ENCODE data around the gene RTL10. TPM values are rescaled to one million over a fixed set of nuclear protein-coding genes. Genes with fewer than 3 reads are reported as not detected.

The RTL10 gene
- total RNA-seq, 2 experiments from 2014 or later: 11.5 to 13.5 TPM

- Mint-ChIP-seq H3K9me3 (no peaks in the 10 kb centered on the region), H3K27me3 (no peaks in the 10 kb centered on the region), H3K27ac (no peak overlapping the region), H3K36me3 (peaks cover 2% of the 10 kb centered on the region), H3K4me1 (ENCODE audit: low read depth) (peaks cover 28% of the 10 kb centered on the region), H3K4me3 (no peak overlapping the region)
- CTCF ChIA-PET: interaction anchor here (0.8 to 1.8 kb wide), 3 partner anchors 13 to 167 kb away, joined by 3 to 8 read pairs (median 6); no protein-coding TSS in a partner anchor
- POLR2A ChIA-PET: interaction anchor here (0.6 kb wide), 1 partner anchor 791 kb away, joined by 3 read pairs; no protein-coding TSS in a partner anchor
- intact Hi-C loops (cut with micrococcal nuclease): no loop called here
- DNase-seq: peak; percentile 23
These were observed 42.1 kb upstream of the RTL10 start for GRCh38 chr22:19896665-19897355.

GRCh38 chr22:19895160-19895849 is 40.6 kb upstream of the RTL10 start:
- Mint-ChIP-seq H3K27me3 (no peaks in the 10 kb centered on the region), H3K4me1 (ENCODE audit: low read depth) (peaks cover 43% of the 10 kb centered on the region), H3K27ac (no peak overlapping the region), H3K4me3 (no peak overlapping the region), H3K9me3 (no peaks in the 10 kb centered on the region), H3K36me3 (peaks cover 2% of the 10 kb centered on the region)
- POLR2A ChIA-PET: no interaction called here
- intact Hi-C loops (cut with micrococcal nuclease): no loop called here
- no peak for DNase-seq
- CTCF ChIA-PET: no interaction called here

- Mint-ChIP-seq H3K4me1 (ENCODE audit: low read depth) (peaks cover 50% of the 10 kb centered on the region), H3K9me3 (no peaks in the 10 kb centered on the region), H3K27ac (no peak overlapping the region), H3K36me3 (peaks cover 2% of the 10 kb centered on the region), H3K4me3 (no peak overlapping the region), H3K27me3 (no peaks in the 10 kb centered on the region)
- intact Hi-C loops (cut with micrococcal nuclease): loop anchor here (5.0 kb wide), 2 partner anchors 136 to 161 kb away; no protein-coding TSS in a partner anchor
- ChIA-PET CTCF (no interaction called here), POLR2A (no interaction called here)
- no peak for DNase-seq
These were observed 38.7 kb upstream of the RTL10 start for GRCh38 chr22:19893363-19893762.

- H3K9me3 Mint-ChIP-seq: no peaks in the 10 kb centered on the region
- POLR2A ChIA-PET: interaction anchor here (3.9 kb wide), 1 partner anchor 38 kb away, joined by 42 read pairs; the partner anchor contains the start of genes GNB1L and RTL10
These were observed 38.3 kb upstream of the RTL10 start for GRCh38 chr22:19892925-19893324.

GRCh38 chr22:19892257-19892879 is 37.7 kb upstream of the RTL10 start:
- Mint-ChIP-seq H3K4me1 (ENCODE audit: low read depth) (peaks cover 52% of the 10 kb centered on the region), H3K36me3 (peaks cover 1% of the 10 kb centered on the region), H3K9me3 (no peaks in the 10 kb centered on the region), H3K4me3 (peak overlapping the region; percentile 69), H3K27me3 (no peaks in the 10 kb centered on the region), H3K27ac (peak overlapping the region; percentile 95)
- ChIA-PET POLR2A (interaction anchor here (0.8 to 3.9 kb wide), 2 partner anchors 37 to 44 kb away, joined by 3 to 42 read pairs; partner anchors contain the start of genes GNB1L and RTL10), CTCF (interaction anchor here (0.8 to 2.7 kb wide), 4 partner anchors 18 to 414 kb away, joined by 3 to 22 read pairs (median 6); no protein-coding TSS in a partner anchor)
- intact Hi-C loops (cut with micrococcal nuclease): loop anchor here (1.0 to 5.0 kb wide), 3 partner anchors 37 to 160 kb away; no protein-coding TSS in a partner anchor
- DNase-seq: peak; percentile 80

More at GRCh38 chr22:19892925-19893324, 38.3 kb upstream of the RTL10 start:
- Mint-ChIP-seq H3K36me3 (peaks cover 2% of the 10 kb centered on the region), H3K4me1 (ENCODE audit: low read depth) (peaks cover 50% of the 10 kb centered on the region), H3K27ac (peak overlapping the region; percentile 74), H3K27me3 (no peaks in the 10 kb centered on the region), H3K4me3 (no peak overlapping the region)
- CTCF ChIA-PET: interaction anchor here (1.3 kb wide), 1 partner anchor 17 kb away, joined by 8 read pairs; no protein-coding TSS in a partner anchor
- no peak for DNase-seq
- intact Hi-C loops (cut with micrococcal nuclease): loop anchor here (1.0 to 5.0 kb wide), 3 partner anchors 38 to 161 kb away; no protein-coding TSS in a partner anchor

GRCh38 chr22:19891317-19892256 is 36.9 kb upstream of the RTL10 start:
- H3K36me3 Mint-ChIP-seq: no peaks in the 10 kb centered on the region
- DNase-seq: peak; percentile 90
- no peaks in the 10 kb centered on the region for H3K9me3 Mint-ChIP-seq
- CTCF ChIA-PET: interaction anchor here (0.7 to 2.7 kb wide), 5 partner anchors 19 to 413 kb away, joined by 3 to 22 read pairs (median 3); no protein-coding TSS in a partner anchor
- POLR2A ChIA-PET: interaction anchor here (0.8 to 3.9 kb wide), 2 partner anchors 36 to 43 kb away, joined by 3 to 42 read pairs; partner anchors contain the start of genes GNB1L and RTL10
- peak overlapping the region; percentile 95 for H3K27ac Mint-ChIP-seq
- intact Hi-C loops (cut with micrococcal nuclease): loop anchor here (1.0 to 5.0 kb wide), 3 partner anchors 36 to 159 kb away; no protein-coding TSS in a partner anchor
- H3K4me3 Mint-ChIP-seq: peak overlapping the region; percentile 69
- H3K4me1 Mint-ChIP-seq (ENCODE audit: low read depth): peaks cover 56% of the 10 kb centered on the region
- H3K27me3 Mint-ChIP-seq: no peaks in the 10 kb centered on the region

- peak overlapping the region; percentile 69 for H3K4me3 Mint-ChIP-seq
- intact Hi-C loops (cut with micrococcal nuclease): loop anchor here (5.0 kb wide), 2 partner anchors 133 to 158 kb away; no protein-coding TSS in a partner anchor
- no peaks in the 10 kb centered on the region for H3K36me3 Mint-ChIP-seq
- no peaks in the 10 kb centered on the region for H3K27me3 Mint-ChIP-seq
- POLR2A ChIA-PET: interaction anchor here (0.9 to 3.9 kb wide), 2 partner anchors 11 to 35 kb away, joined by 3 to 42 read pairs; partner anchors contain the start of genes GNB1L and RTL10
- CTCF ChIA-PET: interaction anchor here (0.6 to 2.7 kb wide), 6 partner anchors 17 to 160 kb away, joined by 3 to 22 read pairs (median 3); no protein-coding TSS in a partner anchor
- H3K4me1 Mint-ChIP-seq (ENCODE audit: low read depth): peaks cover 64% of the 10 kb centered on the region
- DNase-seq: no peak
- no peaks in the 10 kb centered on the region for H3K9me3 Mint-ChIP-seq
- peak overlapping the region; percentile 95 for H3K27ac Mint-ChIP-seq
These were observed 36.0 kb upstream of the RTL10 start for GRCh38 chr22:19890502-19891316.

- H3K9me3 Mint-ChIP-seq: no peaks in the 10 kb centered on the region
- H3K36me3 Mint-ChIP-seq: no peaks in the 10 kb centered on the region
- intact Hi-C loops (cut with micrococcal nuclease): loop anchor here (5.0 kb wide), 2 partner anchors 133 to 158 kb away; no protein-coding TSS in a partner anchor
- peaks cover 67% of the 10 kb centered on the region for H3K4me1 Mint-ChIP-seq (ENCODE audit: low read depth)
- DNase-seq: peak; percentile 47
- no peaks in the 10 kb centered on the region for H3K27me3 Mint-ChIP-seq
- CTCF ChIA-PET: interaction anchor here (0.6 to 2.7 kb wide), 5 partner anchors 18 to 159 kb away, joined by 3 to 22 read pairs (median 3); no protein-coding TSS in a partner anchor
- no peak overlapping the region for H3K4me3 Mint-ChIP-seq
- peak overlapping the region; percentile 70 for H3K27ac Mint-ChIP-seq
- POLR2A ChIA-PET: interaction anchor here (0.9 to 3.9 kb wide), 2 partner anchors 10 to 35 kb away, joined by 3 to 42 read pairs; partner anchors contain the start of genes GNB1L and RTL10
These were observed 35.3 kb upstream of the RTL10 start for GRCh38 chr22:19889951-19890350.

- no peaks in the 10 kb centered on the region for H3K27me3 Mint-ChIP-seq
- intact Hi-C loops (cut with micrococcal nuclease): no loop called here
- H3K9me3 Mint-ChIP-seq: no peaks in the 10 kb centered on the region
- POLR2A ChIA-PET: no interaction called here
- no peak overlapping the region for H3K4me3 Mint-ChIP-seq
- DNase-seq: no peak
- CTCF ChIA-PET: interaction anchor here (2.2 kb wide), 1 partner anchor 158 kb away, joined by 12 read pairs; no protein-coding TSS in a partner anchor
- H3K36me3 Mint-ChIP-seq: no peaks in the 10 kb centered on the region
- H3K27ac Mint-ChIP-seq: no peak overlapping the region
- peaks cover 57% of the 10 kb centered on the region for H3K4me1 Mint-ChIP-seq (ENCODE audit: low read depth)
These were observed 33.6 kb upstream of the RTL10 start for GRCh38 chr22:19888131-19888746.
